NK-92 treated with Interleukin-12 subunit alpha and Interleukin-12 subunit beta, amount 100 ng/mL, for 24 hours (cell line): Measurements from ENCODE around the gene RSU1.
"Not testable (repeated sequence)": the region's sequence is repeated elsewhere in the genome, so short reads cannot be mapped to it uniquely, and the experiment has no call there.

Experiments used
- DNase-seq: peaks from one replicate; lab custom pipeline; 2025; lab: John Stamatoyannopoulos, UW

Gene RSU1

DNA sequence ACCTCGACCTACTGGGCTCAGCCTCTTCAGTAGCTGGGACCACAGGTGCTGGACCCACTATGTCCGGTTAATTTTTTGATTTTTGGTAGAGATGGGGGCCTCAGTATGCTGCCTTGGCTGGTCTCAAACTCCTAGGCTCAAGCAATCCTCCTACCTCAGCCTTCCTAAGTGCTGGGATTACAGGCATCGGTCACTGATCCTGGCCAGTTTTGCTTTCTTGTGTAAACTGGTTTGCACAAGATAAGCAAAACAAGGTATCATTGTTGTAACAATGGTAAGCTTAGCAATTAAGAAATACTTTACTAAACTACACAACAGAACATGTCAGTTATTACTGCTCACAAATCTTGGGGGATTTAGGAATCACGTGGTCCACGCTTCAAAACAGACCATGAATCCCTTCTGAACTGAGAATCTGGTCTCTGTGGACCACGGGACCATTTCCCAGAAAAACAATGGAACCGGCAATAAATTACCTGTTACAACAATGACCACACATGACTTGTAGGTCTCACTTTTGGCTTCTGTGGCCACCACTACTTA lies 36.8 kb downstream of the RSU1 start:
- DNase-seq = no peak

DNA sequence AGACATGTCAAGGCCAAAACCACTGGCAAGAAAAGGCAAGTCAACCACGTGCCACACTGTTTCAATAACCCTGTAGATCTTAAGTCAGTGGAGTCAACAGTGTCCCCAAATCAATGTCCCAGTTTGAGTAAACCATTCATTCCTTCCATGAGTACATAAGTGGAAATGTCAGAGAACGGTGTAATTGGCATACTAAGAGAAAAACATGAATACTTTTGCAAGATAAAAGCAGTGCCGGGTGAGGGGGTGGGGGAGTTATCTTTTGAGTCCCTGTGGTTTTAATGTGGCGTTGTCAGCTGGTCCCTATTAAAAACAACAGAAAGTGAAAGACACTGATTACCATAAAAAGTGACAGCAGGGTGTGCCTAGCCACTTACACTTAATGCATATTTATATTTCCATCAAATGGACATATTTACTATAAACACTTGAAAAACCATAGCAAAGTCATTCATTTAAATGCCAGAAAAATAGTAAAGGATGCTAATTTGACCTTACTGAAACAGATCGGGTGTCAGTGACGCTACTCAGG lies 37.8 kb downstream of the RSU1 start:
- no peak for DNase-seq

GRCh38 chr10:16777473-16778370 lies 39.5 kb downstream of the RSU1 start:
- no peak for DNase-seq

DNA sequence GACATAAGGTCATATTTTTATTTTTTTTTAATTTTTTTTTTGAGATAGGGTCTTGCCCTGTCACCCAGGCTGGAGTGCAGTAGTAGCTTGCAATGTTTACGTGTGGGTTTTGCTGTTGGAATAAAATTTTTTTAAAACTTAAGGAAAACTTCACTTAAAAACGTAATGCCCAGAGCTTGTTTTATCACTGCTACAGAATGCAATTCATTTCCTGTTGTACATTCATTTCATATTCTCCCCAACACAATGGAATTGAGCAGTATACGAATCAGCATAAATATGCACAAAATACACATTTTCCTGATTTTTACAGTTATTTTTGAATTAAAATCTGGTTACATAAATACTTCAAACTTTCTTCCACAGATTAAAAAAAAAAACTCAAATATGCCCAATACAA lies 40.3 kb downstream of the RSU1 start:
- DNase-seq = no peak

DNA sequence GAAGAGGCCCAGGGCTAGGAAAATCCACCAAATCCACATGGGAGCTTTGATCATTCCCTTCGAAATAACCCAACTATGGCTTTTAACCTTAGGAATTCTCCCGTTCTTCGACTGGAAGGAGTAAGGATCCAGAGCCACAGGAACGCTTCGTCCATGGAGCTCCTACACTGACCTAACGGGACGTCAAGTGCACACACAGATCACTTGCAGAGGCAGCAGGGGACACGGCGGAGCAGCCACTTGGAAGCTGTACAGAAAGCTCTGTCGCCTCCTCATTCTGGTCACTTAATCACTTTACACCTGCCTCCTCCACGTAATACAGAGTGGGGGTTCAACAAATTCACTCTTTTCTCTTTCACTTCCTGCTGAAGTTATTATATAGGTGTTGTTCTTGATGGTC lies 43.9 kb downstream of the RSU1 start:
- DNase-seq = no peak

DNA sequence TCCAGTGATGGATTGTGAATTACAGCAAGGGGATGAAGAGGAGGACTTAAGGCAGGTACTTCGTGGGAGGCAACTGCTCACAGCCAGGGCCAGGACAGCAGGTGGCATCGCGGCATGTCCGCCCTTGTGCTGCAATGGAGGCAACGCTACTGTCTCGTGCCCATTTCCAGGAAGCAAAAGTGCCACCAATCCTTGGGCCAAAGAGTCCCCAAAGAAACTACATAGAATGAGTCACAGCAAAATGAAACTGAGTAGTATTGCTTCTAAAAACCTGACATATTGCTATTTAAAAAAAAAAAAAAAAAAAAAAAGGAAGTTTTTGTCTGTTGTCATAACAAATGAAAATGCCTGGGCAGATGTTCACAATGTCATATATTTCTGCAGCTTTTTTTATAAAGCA lies 46.6 kb downstream of the RSU1 start:
- no peak for DNase-seq

- no peak for DNase-seq
Observed at GRCh38 chr10:16770141-16770540, 47.1 kb downstream of the RSU1 start.

GRCh38 chr10:16769331-16769730 lies 47.9 kb downstream of the RSU1 start:
- DNase-seq = no peak

DNA sequence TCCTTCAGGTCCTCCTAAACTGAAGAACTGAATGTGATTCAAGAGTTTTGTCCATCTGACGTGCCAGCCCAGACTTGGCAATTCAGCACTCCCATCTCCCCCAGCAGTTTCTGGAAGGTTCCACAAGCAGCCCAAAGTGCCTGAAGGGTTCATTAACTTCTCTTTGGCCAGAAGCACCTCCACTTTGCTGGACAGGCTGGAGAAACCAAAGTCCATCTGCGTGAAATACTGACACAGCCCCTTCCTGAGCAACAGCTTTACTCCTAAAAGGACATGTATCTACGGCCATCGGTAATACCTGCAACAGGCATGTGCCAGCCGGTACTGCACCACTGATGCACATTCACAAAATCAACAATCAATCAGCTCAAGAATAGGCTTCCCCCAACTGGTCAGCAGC lies 48.5 kb downstream of the RSU1 start:
- no peak for DNase-seq

GRCh38 chr10:16765509-16766375 lies 51.5 kb downstream of the RSU1 start:
- no peak for DNase-seq

DNA sequence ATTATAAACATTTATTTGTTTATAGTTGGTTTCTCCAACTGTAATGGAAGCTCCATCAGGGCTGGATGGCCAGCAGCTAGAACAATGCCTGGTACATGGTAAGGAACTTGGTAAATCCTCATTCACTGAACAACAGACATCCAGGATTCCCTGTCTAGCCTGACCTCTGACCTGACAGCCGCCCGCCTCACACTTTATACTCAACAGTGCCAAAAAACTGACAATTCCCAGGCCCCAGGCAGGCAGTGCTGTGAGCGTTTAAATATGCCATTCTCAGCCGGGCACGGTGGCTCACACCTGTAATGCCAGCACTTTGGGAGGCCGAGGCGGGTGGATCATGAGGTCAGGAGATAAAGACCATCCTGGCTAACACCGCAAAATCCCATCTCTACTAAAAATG lies 55.9 kb downstream of the RSU1 start:
- DNase-seq = no peak

DNA sequence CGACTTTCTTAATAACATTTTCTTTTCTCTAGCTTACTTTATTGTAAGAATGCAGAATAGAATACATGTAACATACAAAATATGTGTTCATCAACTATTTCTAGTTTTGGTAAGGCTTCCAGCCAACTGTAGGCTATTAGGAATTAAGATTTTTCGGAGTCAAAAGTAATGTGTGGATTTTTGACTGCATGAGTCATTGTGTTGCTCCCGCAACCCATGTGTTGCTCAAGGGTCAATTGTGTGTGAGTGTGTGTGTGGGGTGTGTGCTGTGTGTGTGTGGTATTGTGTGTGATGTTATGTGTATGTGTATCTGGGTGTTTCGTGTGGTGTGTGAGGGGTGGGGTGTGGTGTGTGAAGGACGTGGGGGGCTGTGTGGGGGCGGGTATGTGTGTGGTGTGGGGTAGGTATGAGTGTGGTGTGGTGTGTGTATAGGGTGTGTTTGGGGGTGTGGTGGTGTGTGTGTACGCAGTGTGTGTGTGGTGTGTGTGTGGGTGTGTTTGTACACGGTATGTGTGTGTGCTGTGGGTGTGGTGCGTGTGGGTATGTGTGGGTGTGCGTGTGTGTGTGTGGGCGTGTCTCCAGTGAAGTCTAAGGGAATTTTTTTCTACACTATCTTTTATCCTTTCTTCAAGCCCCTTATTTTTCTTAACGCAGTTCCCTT lies 60.5 kb downstream of the RSU1 start:
- no peak for DNase-seq

DNA sequence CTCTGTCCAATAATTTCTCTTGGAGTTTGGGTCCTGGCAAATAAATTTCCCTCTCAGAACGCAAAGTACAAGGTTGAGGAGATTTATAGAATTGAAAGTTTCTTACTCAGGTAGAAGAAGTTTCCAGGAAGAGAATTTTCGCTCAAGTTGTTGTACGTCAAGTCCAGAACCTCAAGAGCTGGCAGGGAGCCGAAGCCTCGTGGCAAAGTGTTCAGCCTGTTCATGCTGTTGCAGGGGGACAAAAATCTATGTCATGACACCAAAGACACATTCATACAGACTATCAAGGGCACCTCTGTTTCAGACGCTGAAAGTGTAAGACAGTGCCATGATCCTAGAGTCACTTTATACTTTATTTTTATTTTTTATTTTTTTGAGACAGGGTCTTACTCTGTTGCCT lies 62.5 kb downstream of the RSU1 start:
- DNase-seq = no peak

- not testable (repeated sequence) for DNase-seq
Observed at GRCh38 chr10:16752849-16753248, 64.4 kb downstream of the RSU1 start.

DNA sequence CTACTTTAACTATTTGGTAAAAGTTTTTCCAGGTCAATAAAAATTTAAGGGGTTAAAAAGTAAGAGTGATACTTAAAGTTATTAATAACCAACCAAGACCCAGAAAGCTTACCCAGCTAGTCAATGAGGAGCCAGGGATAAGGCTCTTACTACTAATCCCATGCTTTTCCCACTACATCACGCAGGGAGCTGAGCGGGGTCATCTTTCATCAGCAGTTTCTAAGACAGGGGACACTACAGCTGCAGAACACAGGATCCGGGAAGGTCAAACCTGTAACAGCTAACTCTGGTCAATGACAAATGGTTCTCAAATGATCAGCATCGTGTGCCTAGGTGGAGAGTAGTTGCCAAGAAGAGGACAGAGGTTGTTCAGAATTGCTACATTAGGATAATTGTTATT lies 65.1 kb downstream of the RSU1 start:
- no peak for DNase-seq

GRCh38 chr10:16751244-16751643 lies 66.0 kb downstream of the RSU1 start:
- DNase-seq = no peak

GRCh38 chr10:16750461-16750860 lies 66.8 kb downstream of the RSU1 start:
- DNase-seq = no peak

DNA sequence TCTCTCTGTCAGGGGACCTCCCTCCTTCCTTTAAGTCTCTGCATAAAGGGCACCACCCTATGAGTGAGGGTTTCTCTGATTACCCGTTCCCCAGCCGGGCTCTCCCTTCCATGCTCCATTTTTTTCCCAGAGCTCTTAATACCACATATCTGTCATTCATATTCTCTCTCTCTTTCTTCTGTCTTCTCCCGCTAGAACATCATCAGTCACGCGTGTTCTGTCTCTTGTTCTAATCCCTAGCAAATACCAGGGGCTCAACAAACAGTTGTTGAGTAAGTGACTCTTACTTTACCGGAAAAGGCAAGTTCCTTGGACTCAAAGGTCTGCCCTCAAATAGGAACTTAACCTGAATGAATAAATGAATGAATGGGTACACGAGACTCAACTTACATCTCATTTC lies 68.5 kb downstream of the RSU1 start:
- no peak for DNase-seq

DNA sequence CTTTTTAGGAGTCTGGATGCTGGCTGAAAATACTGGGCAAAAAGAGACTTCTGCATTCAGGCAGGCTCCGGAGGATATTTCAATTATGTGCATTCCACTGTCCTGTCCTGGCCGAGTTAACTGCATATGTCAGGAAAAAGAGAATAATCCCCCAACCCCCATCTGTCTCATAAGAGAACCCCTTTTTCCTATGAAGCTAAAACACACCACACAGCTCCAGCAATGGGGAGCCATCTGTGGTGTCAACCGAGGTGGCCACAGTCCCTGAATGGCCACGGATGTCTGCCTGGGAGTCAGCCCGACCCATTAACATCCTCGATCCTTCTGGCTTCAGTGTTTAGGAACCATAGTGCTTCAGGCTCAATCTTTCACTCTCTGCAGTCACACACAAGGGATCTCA lies 70.4 kb downstream of the RSU1 start:
- DNase-seq = no peak

DNA sequence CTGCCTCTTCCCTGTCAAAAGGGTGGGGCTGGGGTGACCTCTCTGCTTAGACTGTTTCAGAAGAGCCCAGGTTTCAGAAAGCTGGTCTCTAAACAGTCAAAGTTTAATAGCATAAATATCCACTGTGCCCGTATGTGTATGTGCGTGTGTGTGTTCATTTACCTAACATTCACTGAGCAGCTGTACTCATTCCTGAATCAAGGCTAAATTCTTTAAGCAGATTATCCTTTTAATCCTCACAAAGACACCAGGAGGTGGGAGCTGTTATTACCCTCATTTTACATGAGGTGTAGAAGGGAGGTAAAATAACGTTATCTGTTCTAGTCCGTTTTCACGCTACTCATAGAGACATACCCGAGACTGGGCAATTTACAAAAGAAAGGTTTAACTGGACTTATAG lies 72.2 kb downstream of the RSU1 start:
- no peak for DNase-seq

DNA sequence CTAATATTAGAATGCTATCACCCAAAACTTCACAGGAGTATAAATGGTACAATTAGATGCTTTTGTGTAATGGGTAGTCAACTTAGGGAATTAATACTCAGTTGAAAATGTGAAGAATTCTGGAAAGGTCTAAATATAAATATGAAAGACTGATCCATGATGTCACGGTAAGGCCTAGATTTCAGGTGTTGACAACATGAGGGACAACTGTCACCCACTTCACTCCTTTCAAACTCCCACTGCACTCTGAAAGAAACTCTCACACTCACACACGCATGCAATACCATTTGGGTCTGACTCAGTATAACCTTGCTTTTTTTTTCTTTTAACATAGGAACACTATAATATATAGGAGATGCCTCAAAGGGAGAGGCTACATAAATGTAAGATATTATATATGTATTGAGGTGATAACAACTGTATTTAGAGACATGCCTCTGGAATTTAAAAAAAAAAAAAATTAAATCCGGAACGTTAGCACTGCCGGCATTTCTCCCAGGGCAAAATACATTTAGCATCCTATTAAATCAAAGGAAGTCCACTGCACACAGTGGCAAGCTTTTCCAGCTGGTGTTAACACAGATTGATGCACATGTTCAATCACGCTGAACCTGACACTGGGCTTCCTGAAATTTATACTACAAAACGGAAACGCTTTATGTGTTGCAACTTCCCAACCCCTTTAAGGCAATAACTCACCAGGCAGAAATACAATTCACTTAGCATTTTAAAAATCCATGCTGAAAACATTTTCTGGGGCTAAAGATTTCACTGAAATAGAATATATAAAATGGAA lies 74.9 kb downstream of the RSU1 start:
- DNase-seq = no peak
